ENCODE results near the gene SUPT5H.

SUPT5H gene

GRCh38 chr19:39405958-39406655 is 39.3 kb upstream of the SUPT5H start:
- Mint-ChIP-seq H3K9me3 (no peaks in the 10 kb centered on the region), H3K36me3 (peaks cover 27 to 31% of the 10 kb centered on the region in 2 donors), H3K4me1 (peaks cover 52 to 86% of the 10 kb centered on the region in 2 donors), H3K27ac (peak overlapping the region; percentile 90), H3K4me3 (peak overlapping the region; percentile 85 to 88), H3K27me3 (no peaks in the 10 kb centered on the region)
- DNase-seq (peak; percentile 78), ATAC-seq (replicated peaks) (peak; percentile 8 to 17)

DNA sequence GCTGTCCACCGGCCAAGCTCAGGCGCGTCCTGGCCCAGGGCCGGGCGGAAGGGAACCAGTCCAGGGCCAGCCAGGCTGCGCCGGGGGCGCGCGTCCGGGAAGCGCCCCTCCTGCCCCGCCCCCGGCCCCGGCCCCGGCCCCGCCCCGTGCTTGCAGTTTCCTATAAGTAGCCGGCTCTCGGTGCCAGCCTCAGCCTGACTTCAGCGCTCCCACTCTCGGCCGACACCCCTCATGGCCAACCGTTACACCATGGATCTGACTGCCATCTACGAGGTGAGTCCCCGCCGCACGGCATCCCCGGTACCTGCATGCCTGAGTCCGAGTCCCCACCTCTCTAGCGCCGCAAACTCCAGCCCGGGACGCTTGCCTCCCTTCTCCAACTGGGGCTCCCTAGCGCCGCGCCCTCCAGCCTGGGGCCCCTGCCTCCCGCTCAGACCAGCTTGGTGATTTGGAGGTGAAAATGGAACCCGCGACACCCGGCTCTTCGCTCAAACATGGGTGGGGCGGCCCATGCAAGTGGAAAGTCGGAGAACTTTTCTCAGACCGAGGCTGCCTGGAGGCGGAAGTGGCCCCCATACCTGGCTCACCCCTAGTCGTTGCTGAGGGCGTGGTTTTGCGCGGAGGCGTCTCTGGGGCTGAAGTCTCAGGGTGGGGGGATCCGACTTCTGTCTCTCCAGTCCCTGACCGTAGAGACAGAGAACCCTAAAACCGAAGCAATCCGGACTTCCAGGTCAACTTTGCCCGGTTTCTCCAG is 38.5 kb upstream of the SUPT5H start, which contains the start of gene ZFP36:
ZFP36 (plus strand) TSS at position 192 of the 754 bp plus-strand sequence; CDS start at position 250, 58 bp downstream.
- no peaks in the 10 kb centered on the region for H3K9me3 Mint-ChIP-seq
- H3K27ac Mint-ChIP-seq: peak within 1 kb of the TSS; percentile 100
- no peaks in the 10 kb centered on the region for H3K27me3 Mint-ChIP-seq
- peaks cover 51 to 86% of the 10 kb centered on the region in 2 donors for H3K4me1 Mint-ChIP-seq
- peak; percentile 30 to 34 for ATAC-seq (replicated peaks)
- peak within 1 kb of the TSS; percentile 85 to 88 for H3K4me3 Mint-ChIP-seq
- peaks cover 28 to 33% of the 10 kb centered on the region in 2 donors for H3K36me3 Mint-ChIP-seq
- DNase-seq: peak; percentile 78

- Mint-ChIP-seq H3K27me3 (peaks cover 0 to 4% of the 10 kb centered on the region in 2 donors), H3K9me3 (no peaks in the 10 kb centered on the region), H3K27ac (peak overlapping the region; percentile 99), H3K4me3 (peak overlapping the region; percentile 85 to 88), H3K36me3 (peaks cover 30 to 38% of the 10 kb centered on the region in 2 donors), H3K4me1 (peaks cover 49 to 86% of the 10 kb centered on the region in 2 donors)
- ATAC-seq (replicated peaks) (no peak), DNase-seq (no peak)
Measured at GRCh38 chr19:39407410-39407659, 38.0 kb upstream of the SUPT5H start.

GRCh38 chr19:39407660-39408391 is 37.6 kb upstream of the SUPT5H start:
- DNase-seq: no peak
- peaks cover 44 to 82% of the 10 kb centered on the region in 2 donors for H3K4me1 Mint-ChIP-seq
- no peak for ATAC-seq (replicated peaks)
- peaks cover 0 to 4% of the 10 kb centered on the region in 2 donors for H3K27me3 Mint-ChIP-seq
- no peaks in the 10 kb centered on the region for H3K9me3 Mint-ChIP-seq
- peaks cover 30 to 38% of the 10 kb centered on the region in 2 donors for H3K36me3 Mint-ChIP-seq
- peak overlapping the region; percentile 99 for H3K27ac Mint-ChIP-seq
- H3K4me3 Mint-ChIP-seq: peak overlapping the region; percentile 85 to 88

DNA sequence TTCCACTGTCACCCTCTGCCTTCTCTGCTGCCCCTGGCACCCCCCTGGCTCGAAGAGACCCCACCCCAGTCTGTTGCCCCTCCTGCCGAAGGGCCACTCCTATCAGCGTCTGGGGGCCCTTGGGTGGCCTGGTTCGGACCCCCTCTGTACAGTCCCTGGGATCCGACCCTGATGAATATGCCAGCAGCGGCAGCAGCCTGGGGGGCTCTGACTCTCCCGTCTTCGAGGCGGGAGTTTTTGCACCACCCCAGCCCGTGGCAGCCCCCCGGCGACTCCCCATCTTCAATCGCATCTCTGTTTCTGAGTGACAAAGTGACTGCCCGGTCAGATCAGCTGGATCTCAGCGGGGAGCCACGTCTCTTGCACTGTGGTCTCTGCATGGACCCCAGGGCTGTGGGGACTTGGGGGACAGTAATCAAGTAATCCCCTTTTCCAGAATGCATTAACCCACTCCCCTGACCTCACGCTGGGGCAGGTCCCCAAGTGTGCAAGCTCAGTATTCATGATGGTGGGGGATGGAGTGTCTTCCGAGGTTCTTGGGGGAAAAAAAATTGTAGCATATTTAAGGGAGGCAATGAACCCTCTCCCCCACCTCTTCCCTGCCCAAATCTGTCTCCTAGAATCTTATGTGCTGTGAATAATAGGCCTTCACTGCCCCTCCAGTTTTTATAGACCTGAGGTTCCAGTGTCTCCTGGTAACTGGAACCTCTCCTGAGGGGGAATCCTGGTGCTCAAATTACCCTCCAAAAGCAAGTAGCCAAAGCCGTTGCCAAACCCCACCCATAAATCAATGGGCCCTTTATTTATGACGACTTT is 36.8 kb upstream of the SUPT5H start:
- Mint-ChIP-seq H3K9me3 (no peaks in the 10 kb centered on the region), H3K27ac (peak overlapping the region; percentile 99), H3K4me1 (peaks cover 43 to 77% of the 10 kb centered on the region in 2 donors), H3K27me3 (peaks cover 0 to 4% of the 10 kb centered on the region in 2 donors), H3K4me3 (peak overlapping the region; percentile 85 to 88), H3K36me3 (peaks cover 31 to 39% of the 10 kb centered on the region in 2 donors)
- no peak for DNase-seq
- ATAC-seq (replicated peaks): no peak

GRCh38 chr19:39409208-39410016 is 36.0 kb upstream of the SUPT5H start:
- H3K4me1 Mint-ChIP-seq: peaks cover 45 to 77% of the 10 kb centered on the region in 2 donors
- H3K27me3 Mint-ChIP-seq: peaks cover 0 to 4% of the 10 kb centered on the region in 2 donors
- peaks cover 38 to 47% of the 10 kb centered on the region in 2 donors for H3K36me3 Mint-ChIP-seq
- peak overlapping the region; percentile 99 for H3K27ac Mint-ChIP-seq
- no peaks in the 10 kb centered on the region for H3K9me3 Mint-ChIP-seq
- DNase-seq (peak; percentile 67), ATAC-seq (replicated peaks) (peak; percentile 2 to 8)
- H3K4me3 Mint-ChIP-seq: peak overlapping the region; percentile 96 to 97

GRCh38 chr19:39410017-39410830 is 35.2 kb upstream of the SUPT5H start:
- no peaks in the 10 kb centered on the region for H3K9me3 Mint-ChIP-seq
- ATAC-seq (replicated peaks) (peak; percentile 41 to 44), DNase-seq (peak; percentile 78)
- H3K4me1 Mint-ChIP-seq: peaks cover 49 to 77% of the 10 kb centered on the region in 2 donors
- peak overlapping the region; percentile 96 to 97 for H3K4me3 Mint-ChIP-seq
- H3K27ac Mint-ChIP-seq: peak overlapping the region; percentile 99
- peaks cover 40 to 55% of the 10 kb centered on the region in 2 donors for H3K36me3 Mint-ChIP-seq
- peaks cover 0 to 4% of the 10 kb centered on the region in 2 donors for H3K27me3 Mint-ChIP-seq

GRCh38 chr19:39410831-39411080 is 34.6 kb upstream of the SUPT5H start:
- Mint-ChIP-seq H3K4me1 (peaks cover 49 to 74% of the 10 kb centered on the region in 2 donors), H3K4me3 (peak overlapping the region; percentile 96 to 97), H3K27me3 (peaks cover 0 to 4% of the 10 kb centered on the region in 2 donors), H3K27ac (peak overlapping the region; percentile 99), H3K36me3 (peaks cover 40 to 59% of the 10 kb centered on the region in 2 donors), H3K9me3 (no peaks in the 10 kb centered on the region)
- DNase-seq (no peak), ATAC-seq (replicated peaks) (no peak)

DNA sequence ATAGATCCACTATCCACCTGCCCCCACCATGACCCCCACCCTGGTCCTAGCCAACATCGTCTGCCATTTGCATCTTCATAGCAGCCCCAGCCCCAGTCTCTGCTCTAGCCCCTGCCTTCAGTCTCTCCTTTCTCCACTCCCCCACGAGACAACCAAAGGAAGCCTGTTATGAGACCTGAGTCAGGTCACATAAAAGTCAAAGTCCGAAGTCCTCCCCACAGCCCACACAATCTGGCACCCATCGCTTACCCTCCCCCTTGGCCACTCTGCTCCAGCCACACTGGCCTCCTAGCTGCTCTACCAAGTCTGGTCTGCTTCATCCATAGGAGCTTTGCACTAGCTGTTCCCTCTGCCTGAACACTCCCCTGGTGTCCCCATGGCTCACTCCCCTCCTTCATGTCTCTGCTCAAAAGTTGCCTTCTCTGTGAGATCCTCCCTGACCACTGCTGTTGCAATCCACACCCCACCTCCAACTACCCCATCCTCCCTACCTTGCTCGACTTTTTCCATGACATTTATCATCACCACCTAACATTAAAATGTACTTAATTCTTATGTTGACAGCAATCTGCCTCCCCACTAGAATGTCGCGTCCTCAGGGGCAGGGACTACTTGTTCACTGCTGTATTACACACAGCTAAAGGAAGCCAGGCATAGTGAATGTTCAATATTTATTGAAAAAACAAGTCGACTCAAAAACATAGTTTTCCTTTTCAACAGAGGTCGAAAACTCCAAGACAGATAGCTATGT is 34.1 kb upstream of the SUPT5H start:
- Mint-ChIP-seq H3K27ac (peak overlapping the region; percentile 99), H3K4me3 (peak overlapping the region; percentile 96 to 97), H3K36me3 (peaks cover 40 to 59% of the 10 kb centered on the region in 2 donors), H3K4me1 (peaks cover 47 to 69% of the 10 kb centered on the region in 2 donors), H3K27me3 (peaks cover 0 to 4% of the 10 kb centered on the region in 2 donors), H3K9me3 (no peaks in the 10 kb centered on the region)
- ATAC-seq (replicated peaks) (no peak), DNase-seq (no peak)

- DNase-seq: peak; percentile 80
Measured at GRCh38 chr19:39411832-39412099, 33.6 kb upstream of the SUPT5H start.

GRCh38 chr19:39412100-39412866 is 33.1 kb upstream of the SUPT5H start, which contains the start of gene PLEKHG2:
TSS of gene PLEKHG2 (plus strand) at chr19:39412669. CDS start at chr19:39414087, 1,418 bp downstream.
- DNase-seq (peak; percentile 96), ATAC-seq (replicated peaks) (peak; percentile 67 to 70)
- peaks cover 34 to 55% of the 10 kb centered on the region in 2 donors for H3K36me3 Mint-ChIP-seq
- H3K9me3 Mint-ChIP-seq: no peaks in the 10 kb centered on the region
- H3K4me3 Mint-ChIP-seq: peak within 1 kb of the TSS; percentile 96 to 97
- H3K27ac Mint-ChIP-seq: peak within 1 kb of the TSS; percentile 99
- peaks cover 0 to 4% of the 10 kb centered on the region in 2 donors for H3K27me3 Mint-ChIP-seq
- peaks cover 51 to 64% of the 10 kb centered on the region in 2 donors for H3K4me1 Mint-ChIP-seq

More at GRCh38 chr19:39411832-39412099, 33.6 kb upstream of the SUPT5H start:
- peaks cover 47 to 65% of the 10 kb centered on the region in 2 donors for H3K4me1 Mint-ChIP-seq
- H3K9me3 Mint-ChIP-seq: no peaks in the 10 kb centered on the region
- H3K4me3 Mint-ChIP-seq: peak overlapping the region; percentile 96 to 97
- H3K27me3 Mint-ChIP-seq: peaks cover 0 to 4% of the 10 kb centered on the region in 2 donors
- peaks cover 39 to 58% of the 10 kb centered on the region in 2 donors for H3K36me3 Mint-ChIP-seq
- ATAC-seq (replicated peaks): peak; percentile 47 to 51
- peak overlapping the region; percentile 99 for H3K27ac Mint-ChIP-seq
